ENCODE measurements around the gene BACH2. TPM values are rescaled to one million over a fixed set of nuclear protein-coding genes. Genes with fewer than 3 reads are reported as not detected.

Gene BACH2
- total and polyA plus RNA-seq, 2 of the 4 experiments (the other 2 are of a cell fraction): 1.3 to 1.4 TPM

- no peaks in the 10 kb centered on the region for H3K27me3 ChIP-seq (ENCODE audit: control insufficient read depth, insufficient read depth, low read length)
- peak overlapping the region; percentile 65; the same call in 1 of the 2 replicates for H3K27ac ChIP-seq (ENCODE audit: insufficient read depth, low read length)
- peak overlapping the region; percentile 81 for H3K18ac ChIP-seq (ENCODE audit: low read depth, low read length)
- H3K9me1 ChIP-seq (ENCODE audit: insufficient read depth, low read length): peaks cover 18% of the 10 kb centered on the region
- H3K4me1 ChIP-seq (ENCODE audit: control insufficient read depth, insufficient read depth, low read length): peaks cover 12% of the 10 kb centered on the region
- CTCF ChIA-PET: interaction anchor here (1.0 to 1.3 kb wide), 4 partner anchors 9 to 194 kb away, joined by 3 to 8 read pairs (median 3); no protein-coding TSS in a partner anchor
- peak overlapping the region; percentile 4 for H2AFZ ChIP-seq (replicated peaks; ENCODE audit: low read length, poor library complexity)
- peak overlapping the region; percentile 91 for H3K14ac ChIP-seq (replicated peaks; ENCODE audit: low read depth, low read length)
- no TSS peak for BruUV-seq (replicated peaks)
- dilution Hi-C loops (cut with HindIII; ENCODE audit: low sequenced_read_pairs, unreplicated experiment): no loop called here
- DNase-seq (no peak), ATAC-seq (ENCODE audit: low read depth) (no peak)
- peak overlapping the region; percentile 4; the same call in 1 of the 2 replicates for H3K4me2 ChIP-seq (ENCODE audit: low read depth, low read length)
- H3K23ac ChIP-seq (ENCODE audit: low read depth, low read length): peak overlapping the region; percentile 78
- H2AK9ac ChIP-seq (replicated peaks; ENCODE audit: low read depth, low read length, poor library complexity): no peak overlapping the region
- H3K36me3 ChIP-seq (ENCODE audit: control insufficient read depth, insufficient read depth, low read length): no peaks in the 10 kb centered on the region
- H2BK20ac ChIP-seq (ENCODE audit: low read depth, low read length): peak overlapping the region; percentile 53
- H4K8ac ChIP-seq (ENCODE audit: low read depth in 2 of 2, low read length in 2 of 2): peak overlapping the region; percentile 26 to 51; a peak in 2 of 4 replicates
- peak overlapping the region; percentile 25 for H4K91ac ChIP-seq (ENCODE audit: insufficient read depth, low read depth, low read length)
- TF ChIP-seq POLR2A (IDR thresholded peaks at IDR 0.05; ENCODE audit: low read depth, low read length) (no peak), MXI1 (IDR thresholded peaks at IDR 0.05; ENCODE audit: borderline replicate concordance, low read depth, low read length) (no peak), MAZ (IDR thresholded peaks at IDR 0.05; ENCODE audit: borderline replicate concordance, low read depth, low read length) (no peak), CHD1 (IDR thresholded peaks at IDR 0.05; ENCODE audit: low read depth, low read length) (no peak), USF2 (IDR thresholded peaks at IDR 0.05; ENCODE audit: low read depth, low read length) (no peak), NFE2L2 (IDR thresholded peaks at IDR 0.05; ENCODE audit: low read depth, low read length) (no peak), RFX5 (IDR thresholded peaks at IDR 0.05; ENCODE audit: low read depth, low read length) (no peak), ELK1 (IDR thresholded peaks at IDR 0.05; ENCODE audit: borderline replicate concordance, low read depth, low read length) (no peak), RAD21 (IDR thresholded peaks at IDR 0.05; ENCODE audit: low read length) (no peak), MAFK (IDR thresholded peaks at IDR 0.05; ENCODE audit: low read depth, low read length) (no peak), RCOR1 (IDR thresholded peaks at IDR 0.05; ENCODE audit: insufficient replicate concordance, low read length) (no peak), BHLHE40 (IDR thresholded peaks at IDR 0.05; ENCODE audit: low read depth, low read length) (no peak), CEBPB (IDR thresholded peaks at IDR 0.05; ENCODE audit: low read depth, low read length) (no peak), FOS (IDR thresholded peaks at IDR 0.05; ENCODE audit: low read depth, low read length) (no peak), SMC3 (IDR thresholded peaks at IDR 0.05; ENCODE audit: low read depth, low read length) (no peak)
- TF ChIP-seq, protein P1, sequence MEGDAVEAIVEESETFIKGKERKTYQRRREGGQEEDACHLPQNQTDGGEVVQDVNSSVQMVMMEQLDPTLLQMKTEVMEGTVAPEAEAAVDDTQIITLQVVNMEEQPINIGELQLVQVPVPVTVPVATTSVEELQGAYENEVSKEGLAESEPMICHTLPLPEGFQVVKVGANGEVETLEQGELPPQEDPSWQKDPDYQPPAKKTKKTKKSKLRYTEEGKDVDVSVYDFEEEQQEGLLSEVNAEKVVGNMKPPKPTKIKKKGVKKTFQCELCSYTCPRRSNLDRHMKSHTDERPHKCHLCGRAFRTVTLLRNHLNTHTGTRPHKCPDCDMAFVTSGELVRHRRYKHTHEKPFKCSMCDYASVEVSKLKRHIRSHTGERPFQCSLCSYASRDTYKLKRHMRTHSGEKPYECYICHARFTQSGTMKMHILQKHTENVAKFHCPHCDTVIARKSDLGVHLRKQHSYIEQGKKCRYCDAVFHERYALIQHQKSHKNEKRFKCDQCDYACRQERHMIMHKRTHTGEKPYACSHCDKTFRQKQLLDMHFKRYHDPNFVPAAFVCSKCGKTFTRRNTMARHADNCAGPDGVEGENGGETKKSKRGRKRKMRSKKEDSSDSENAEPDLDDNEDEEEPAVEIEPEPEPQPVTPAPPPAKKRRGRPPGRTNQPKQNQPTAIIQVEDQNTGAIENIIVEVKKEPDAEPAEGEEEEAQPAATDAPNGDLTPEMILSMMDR (conservative IDR thresholded peaks at IDR 0.05; ENCODE audit: low read depth, low read length): no peak
- H3K9ac ChIP-seq (ENCODE audit: low read depth, low read length): no peak overlapping the region
- no peaks in the 10 kb centered on the region for H4K20me1 ChIP-seq (ENCODE audit: insufficient read depth, low read length)
- peak overlapping the region; percentile 18 for H2BK5ac ChIP-seq (ENCODE audit: low read depth, low read length, poor library complexity, severe bottlenecking)
- peak overlapping the region; percentile 82 for H2BK15ac ChIP-seq (ENCODE audit: low read depth, low read length)
- intact Hi-C loops (cut with micrococcal nuclease): loop anchor here (5.0 kb wide), 5 partner anchors 80 to 380 kb away; no protein-coding TSS in a partner anchor
- H3K79me1 ChIP-seq (ENCODE audit: low read depth in 1 of 2, low read length in 2 of 2): no peaks in the 10 kb centered on the region
- peak overlapping the region; percentile 89 for H2AK5ac ChIP-seq (ENCODE audit: low read depth, low read length)
- peak overlapping the region; percentile 79 for H2BK120ac ChIP-seq (ENCODE audit: low read depth, low read length)
- H3K9me3 ChIP-seq (ENCODE audit: control insufficient read depth, insufficient read depth, low read length): no peaks in the 10 kb centered on the region
- no peak overlapping the region for H3K56ac ChIP-seq (ENCODE audit: extremely low read depth, insufficient read depth, low read length)
- WGBS, 2 experiments (ENCODE audit: extremely low coverage in 2 of 2, insufficient read length in 1 of 2): no CpG with 5 or more reads among the region's 7 CpGs
- H4K5ac ChIP-seq (ENCODE audit: low read depth, low read length): peak overlapping the region; percentile 67
- POLR2A ChIA-PET (ENCODE audit: unreplicated experiment): no interaction called here
- in situ Hi-C loops (cut with MboI; ENCODE audit: low sequenced_read_pairs): loop anchor here (10.0 kb wide), 2 partner anchors 123 to 197 kb away; partner anchors contain the start of gene BACH2
- H3K4me3 ChIP-seq (ENCODE audit: insufficient read depth, low read depth, low read length): no peak overlapping the region
- H3K4ac ChIP-seq (ENCODE audit: low read depth, low read length): peak overlapping the region; percentile 78; the same call in 1 of the 2 replicates
Observed at GRCh38 chr6:90097356-90097755, 199.3 kb downstream of the BACH2 start.
